IPS DF 4.7 (cell line): Measurements from ENCODE around the gene USP25.
A peak's percentile ranks its signal among the peaks of the same experiment; 100 is the strongest.

Experiments used
- DNase-seq: peaks from one replicate; pipeline ENCODE4 v3.0.0-alpha.2; 2013; ENCODE audit warnings: low spot score; ENCODE audit errors: extremely low read depth

Gene USP25

DNA sequence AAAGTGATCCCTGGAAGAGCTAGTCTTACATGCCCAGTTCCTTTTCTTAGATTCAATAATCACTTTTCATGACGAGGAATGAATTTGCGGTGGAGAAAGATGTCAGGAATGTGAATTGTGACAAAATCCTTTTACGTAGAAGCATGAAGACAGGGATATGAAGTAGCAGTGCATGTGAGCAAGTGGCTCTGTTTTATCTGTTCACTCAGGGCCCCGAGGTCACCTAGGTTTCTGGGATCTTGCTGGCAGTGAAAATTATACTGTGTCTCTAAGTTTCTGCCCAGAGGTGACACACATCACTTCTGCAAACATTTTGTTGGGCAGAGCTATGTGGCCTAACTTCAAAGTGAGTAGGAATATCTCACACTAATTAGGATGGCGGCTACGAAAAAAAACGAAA, 79.3 kb downstream of the USP25 start:
- no peak for DNase-seq

DNA sequence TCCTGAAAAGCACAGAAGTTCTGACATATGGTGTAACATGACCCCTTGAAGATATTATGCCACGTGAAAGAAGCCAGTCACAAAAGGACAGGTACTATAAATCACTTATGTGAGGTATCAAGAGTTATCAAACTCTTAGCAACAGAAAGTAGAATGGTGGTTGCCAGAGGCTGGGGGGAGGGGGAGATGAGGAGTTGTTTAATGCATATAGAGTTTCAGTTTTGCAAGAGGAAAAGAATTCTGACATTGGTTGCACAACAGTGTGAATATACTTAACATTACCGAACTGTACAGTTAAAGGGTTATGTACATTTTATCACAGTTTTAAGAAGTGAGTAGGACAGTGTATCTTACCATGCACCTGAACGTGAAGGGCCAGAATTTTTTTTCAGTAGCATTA, 80.0 kb downstream of the USP25 start:
- DNase-seq = no peak

DNA sequence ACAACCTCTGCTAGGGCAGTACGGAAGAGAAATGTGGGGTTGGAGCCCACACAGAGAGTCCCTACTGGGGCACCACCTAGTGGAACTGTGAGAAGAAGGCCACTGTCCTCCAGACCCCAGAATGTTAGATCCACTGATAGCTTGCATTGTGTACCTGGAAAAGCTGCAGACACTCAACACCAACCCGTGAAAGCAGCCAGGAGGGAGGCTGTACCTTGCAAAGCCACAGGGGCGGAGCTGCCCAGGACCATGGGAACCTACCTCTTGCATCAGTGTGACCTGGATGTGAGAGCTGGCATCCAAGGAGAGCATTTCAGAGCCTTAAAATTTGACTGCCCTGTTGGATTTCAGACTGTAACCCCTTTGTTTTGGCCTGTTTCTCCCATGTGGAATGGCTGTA, 85.5 kb downstream of the USP25 start:
- DNase-seq = no peak

DNA sequence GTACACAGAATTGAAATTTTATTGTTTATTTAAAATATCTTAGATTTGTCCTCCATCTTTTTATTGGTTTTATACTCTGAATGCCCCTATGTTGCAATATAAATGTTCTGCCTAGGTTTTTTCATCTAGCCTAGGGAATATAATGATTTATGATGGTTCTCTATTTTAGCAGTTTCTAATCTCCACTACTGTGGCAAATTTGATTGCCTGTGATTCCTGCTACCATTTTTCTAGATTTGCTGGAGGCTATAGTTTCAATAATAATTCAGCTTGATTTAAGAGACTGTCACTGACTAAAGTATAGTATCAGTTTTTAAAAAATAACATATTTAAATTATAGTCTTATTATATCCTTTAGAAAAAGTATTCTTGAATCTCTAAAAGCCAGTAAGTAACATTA, 90.5 kb downstream of the USP25 start:
- no peak for DNase-seq

DNA sequence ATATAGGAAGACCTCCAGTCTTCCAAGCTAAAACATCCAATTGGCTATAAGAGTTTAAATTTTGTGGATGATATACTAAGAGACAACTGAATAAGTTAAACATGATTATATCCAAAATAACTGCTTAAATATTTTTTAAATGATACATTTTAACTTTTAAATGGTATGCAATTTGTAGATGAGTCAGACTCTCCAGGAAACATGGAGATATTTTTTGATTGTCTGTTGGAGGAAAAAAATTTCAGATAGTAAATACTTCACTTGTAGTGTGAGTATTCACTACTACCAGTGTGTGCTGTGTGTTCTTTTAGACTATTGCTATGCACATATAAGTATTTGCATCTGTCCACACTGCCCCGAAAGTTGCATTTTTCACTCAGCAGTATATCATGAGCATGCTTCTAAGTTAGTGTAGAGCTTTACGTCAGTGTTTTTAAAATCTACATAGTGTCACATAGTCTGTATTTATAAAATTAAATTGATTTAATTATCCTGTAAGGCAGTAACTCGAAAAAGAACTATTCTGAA, 91.1 kb downstream of the USP25 start:
- DNase-seq = no peak

DNA sequence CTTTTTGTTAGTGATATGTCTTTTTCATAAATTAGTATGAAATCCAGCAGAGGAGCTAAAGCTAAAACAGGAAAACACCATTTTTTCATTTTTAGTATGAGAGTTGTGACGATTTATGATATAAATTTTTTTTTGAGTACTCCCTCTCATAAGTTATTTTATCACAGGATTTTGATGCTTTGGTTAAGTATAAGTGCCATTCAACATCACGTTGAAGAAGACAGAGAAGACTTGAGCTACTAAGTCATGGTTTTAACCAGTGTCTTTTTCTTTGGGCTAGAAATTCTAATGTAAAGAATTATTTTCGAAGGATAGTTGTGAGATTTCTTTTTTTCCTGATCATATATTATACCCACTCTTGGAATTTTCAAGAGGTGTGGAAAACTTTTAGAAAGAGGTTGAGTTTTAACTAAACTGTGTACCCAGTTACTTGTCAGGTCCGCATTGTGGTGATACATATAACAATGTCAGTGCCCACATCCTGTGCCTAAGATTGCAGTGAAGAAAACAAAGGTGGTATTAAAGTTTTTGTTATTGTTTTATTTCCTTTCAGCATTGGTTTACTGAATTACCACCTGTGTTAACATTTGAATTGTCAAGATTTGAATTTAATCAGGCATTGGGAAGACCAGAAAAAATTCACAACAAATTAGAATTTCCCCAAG, 93.8 kb downstream of the USP25 start:
- no peak for DNase-seq

DNA sequence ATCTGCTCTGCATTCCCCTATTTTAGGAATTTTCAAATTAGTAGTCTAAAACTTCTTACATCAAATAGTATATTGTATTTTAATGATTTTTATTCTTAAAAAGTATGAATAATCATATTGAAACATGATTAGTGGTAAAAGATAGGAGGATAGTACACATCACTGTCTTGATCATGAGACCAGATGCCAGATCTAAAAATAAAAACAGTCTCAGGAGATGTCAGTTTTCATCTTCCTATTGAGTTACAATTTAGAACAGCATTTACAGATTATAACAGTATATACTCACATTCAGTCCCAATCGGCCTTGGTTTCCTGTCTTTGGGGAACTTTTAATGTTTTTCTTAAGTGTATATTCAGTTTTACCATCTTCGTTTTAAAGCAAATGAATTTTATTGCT, 95.9 kb downstream of the USP25 start:
- no peak for DNase-seq

DNA sequence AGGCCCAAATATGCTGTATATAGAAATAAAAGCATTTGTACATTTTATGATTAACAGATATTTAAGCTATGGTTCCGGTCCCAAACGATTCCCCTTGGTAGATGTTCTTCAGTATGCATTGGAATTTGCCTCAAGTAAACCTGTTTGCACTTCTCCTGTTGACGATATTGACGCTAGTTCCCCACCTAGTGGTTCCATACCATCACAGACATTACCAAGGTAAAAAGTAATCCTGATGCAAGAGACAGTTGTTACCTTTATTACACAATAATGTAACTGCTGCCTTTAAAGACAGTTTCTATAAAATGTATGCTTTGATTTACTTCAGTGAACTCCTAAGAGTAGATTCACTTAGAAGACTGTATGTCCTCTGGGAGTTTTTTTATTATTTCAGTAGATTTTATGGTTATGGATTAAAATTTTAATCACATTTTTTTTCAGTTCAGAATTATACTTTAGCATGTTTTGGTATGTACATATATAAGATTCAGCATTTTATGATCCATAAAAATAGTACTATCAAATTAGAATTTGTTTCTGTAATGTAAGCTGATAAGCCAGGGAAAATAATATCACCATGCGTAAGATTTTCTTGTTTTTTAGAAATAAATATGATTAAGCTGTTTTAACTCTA, 96.5 kb downstream of the USP25 start:
- peak; percentile 38 for DNase-seq

DNA sequence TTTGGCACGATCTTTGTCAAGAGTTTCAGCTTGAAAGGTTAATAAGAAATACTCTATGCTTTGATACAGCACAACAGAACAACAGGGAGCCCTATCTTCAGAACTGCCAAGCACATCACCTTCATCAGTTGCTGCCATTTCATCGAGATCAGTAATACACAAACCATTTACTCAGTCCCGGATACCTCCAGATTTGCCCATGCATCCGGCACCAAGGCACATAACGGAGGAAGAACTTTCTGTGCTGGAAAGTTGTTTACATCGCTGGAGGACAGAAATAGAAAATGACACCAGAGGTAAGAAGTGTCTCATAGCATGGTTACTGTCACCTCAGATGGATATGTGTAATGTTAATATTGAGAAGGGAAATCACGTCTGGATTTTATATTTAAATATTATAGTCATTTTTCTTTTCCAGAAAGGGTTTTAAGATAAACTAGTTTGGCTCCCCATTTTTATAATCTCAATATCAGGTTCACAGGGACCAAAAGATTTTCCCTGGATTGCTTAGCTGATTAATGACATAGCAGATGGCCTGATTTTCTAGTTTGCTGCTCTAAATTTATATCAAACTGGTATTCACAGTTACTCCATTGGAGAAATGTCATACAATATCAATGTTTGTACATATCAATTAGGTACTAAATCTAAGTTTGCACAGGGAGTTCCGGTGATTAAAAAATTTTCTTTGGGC, 97.3 kb downstream of the USP25 start:
- no peak for DNase-seq

DNA sequence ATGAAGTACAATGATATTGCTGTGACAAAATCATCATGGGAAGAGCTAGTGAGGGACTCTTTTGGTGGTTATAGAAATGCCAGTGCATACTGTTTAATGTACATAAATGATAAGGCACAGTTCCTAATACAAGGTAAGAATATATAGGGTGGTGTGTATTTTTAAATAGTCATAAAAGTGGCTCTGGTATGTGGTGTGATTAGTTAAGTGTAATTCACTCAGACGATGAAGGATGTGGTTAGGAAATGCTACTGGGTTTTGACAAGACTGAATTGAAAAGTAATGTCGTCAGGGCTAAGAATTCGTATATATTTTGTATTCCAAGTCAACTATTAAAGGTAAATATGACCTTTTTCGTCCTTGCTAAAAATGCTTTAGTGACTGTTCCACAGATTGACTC, 101.7 kb downstream of the USP25 start:
- no peak for DNase-seq

DNA sequence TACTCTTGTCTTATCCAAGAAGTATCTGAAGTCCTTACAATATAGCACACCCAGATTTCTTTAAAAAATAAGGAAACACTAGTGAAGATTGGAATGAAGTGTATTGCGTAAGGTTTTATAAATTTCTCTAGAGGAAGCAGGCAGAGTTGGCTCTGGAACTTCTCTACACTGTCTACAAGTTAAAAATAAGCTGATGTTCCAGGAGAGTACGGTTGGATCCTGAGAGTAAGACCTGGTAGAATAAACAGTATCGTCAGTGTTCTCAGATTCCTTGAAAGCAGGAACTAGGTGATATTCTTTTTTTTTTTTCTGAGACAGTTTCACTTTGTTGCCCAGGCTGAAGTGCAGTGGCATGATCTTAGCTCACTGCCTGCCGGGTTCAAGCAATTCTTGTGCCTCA, 107.9 kb downstream of the USP25 start:
- no peak for DNase-seq

DNA sequence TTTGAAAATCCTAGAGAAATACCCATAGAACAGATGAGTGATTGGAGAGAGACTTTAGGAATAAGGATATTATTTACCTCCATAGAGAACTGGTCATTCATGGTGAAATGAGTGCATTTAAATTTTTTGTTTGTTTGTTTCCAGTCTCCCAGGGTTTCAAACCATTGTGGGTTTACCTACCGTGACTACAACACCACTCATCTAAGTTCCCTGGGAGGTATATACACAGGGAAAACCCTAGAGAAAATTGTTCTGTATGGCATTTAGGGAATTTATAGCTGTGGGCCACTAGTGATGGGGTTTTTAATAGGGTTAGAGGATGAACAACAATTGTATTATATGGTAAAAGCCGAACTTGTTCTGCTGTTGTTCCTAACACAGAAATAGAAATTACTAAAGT, 109.2 kb downstream of the USP25 start:
- no peak for DNase-seq

DNA sequence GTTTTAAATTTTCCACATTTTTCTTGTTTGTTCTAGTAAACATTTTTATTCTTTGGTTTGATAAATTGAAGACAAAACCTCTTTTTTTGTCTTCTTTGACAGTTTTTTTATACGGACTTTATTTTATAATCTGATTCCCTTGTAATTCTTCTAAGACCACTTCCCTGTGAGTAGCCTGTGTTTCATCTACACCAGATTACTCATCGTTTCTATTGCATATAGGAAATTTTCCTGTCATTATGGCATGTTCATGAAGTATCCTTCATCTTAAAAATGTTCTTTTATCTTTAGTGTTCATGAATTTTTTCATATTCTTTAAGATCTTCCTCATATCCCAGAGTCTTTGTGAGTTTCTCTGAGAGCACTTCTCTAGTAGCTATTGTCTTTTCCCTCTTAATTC, 109.8 kb downstream of the USP25 start:
- DNase-seq = no peak

DNA sequence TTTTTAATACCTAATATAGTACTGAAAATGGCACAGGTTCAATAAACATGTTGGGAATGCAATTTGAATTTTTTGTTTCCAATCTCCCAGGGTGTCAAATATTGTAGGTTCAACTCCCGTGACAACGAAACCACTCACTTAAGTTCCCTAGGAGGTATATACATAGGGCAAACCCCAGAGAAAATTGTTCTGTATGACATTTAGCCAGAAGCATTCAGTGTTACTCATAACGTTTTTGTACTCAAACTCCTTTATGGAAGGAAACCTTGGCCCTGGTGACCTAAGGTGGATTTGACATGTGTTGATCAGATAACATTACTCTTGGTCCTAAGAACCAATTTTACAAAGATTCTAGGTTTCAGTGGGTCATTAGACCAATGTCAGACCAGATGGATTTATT, 110.6 kb downstream of the USP25 start:
- no peak for DNase-seq

DNA sequence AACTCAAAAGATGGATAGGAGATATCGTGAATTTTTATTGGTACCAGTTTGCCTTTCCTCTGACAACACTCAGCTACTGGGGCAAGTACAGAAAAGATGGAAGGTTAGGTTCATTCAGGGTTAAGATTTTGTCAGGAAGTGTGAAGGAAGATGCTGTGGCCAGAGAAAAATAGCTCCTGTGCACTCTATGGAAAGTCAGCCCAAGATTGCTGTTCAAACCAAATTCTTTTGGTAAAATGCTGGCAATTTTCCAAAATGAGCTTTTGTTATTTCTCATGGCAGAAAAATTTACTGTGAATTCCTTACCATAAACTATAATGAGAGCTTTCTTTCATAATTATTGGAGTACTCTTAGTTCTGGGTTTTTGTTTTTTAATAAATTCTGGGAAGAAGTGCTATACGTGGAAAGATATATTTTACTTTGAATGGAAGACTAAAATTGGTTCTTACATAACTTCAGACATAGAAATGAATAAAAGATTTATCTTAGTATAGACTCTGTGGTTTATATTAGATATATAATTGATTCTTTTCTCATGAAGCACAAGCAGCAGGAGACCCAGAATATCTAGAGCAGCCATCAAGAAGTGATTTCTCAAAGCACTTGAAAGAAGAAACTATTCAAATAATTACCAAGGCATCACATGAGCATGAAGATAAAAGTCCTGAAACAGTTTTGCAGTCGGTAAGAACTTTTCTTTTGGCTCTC, 112.2 kb downstream of the USP25 start:
- no peak for DNase-seq

DNA sequence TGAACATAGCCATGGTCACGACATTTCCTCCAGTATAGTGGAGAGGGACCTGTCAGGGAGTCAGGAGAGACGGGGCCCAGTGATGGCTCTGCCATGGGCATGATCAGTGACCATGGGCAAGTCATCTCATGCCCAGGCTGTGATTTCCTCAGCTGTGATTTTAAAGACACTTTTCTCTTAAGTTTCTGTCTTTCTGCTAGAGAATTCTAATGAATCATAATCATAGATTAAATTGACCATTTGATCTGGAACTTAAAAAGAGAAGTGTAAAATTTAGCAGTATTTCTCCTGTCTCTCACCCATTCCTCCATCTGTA, 112.7 kb downstream of the USP25 start:
- DNase-seq = no peak

DNA sequence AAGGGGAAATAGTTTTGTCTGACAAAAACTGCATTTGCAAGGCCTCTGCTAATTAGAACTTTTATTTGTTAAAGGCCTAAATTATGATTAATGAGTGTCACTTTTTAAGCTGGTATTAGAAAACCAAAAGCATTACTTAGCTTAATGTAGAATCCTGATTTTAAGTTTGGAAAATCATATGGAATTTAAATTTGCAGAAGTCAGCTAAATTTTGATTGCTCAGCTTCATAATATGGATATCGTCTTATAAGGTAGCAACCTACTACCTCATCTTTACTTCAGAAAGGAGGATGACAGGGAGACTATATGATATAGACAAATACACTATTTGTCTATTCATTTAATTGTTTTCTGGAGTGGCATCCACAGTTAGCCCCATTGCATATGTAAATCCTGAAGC, 114.0 kb downstream of the USP25 start:
- no peak for DNase-seq

DNA sequence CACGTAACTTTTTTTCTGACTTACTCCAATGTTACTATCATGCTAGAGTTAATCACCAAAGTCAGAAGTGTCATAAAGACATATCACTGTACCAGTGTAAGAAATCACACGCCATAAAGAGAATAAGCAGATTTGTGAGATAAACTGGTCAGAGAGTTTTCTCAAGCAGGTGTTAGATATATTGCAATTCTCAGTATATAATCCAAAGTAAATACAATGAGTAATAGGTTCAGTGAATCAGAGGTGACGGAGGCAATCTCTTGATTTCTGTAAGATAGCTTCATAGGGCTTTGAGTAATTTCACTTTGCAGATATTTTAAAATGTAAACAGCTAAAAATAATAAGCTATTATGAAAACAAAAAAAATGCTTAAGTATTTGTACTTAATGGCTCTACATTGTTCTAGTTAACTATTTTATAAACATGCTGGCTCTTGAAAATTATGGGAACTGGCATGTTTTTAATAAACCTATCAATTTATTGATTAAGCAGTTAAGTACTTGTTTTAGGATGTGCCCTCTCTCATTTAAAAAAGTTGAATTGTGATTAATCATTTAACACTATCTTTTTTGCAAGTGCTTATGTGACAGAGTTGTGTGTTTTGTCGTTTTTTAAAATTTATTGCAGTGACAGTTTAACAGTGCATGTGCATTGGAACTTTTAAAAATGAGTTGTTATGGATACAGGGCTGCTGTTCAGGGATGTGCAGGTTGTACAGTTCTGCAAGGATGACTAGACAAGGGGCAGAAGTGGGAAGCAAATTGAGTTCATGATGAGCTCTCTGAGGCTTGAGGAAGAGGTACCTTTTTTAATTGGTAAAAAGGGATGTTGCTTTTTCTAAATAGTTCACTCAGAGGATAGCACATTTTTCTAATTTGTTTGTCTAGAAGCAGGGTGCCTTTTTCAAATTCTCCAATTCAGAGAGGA, 119.1 kb downstream of the USP25 start:
- DNase-seq = no peak

DNA sequence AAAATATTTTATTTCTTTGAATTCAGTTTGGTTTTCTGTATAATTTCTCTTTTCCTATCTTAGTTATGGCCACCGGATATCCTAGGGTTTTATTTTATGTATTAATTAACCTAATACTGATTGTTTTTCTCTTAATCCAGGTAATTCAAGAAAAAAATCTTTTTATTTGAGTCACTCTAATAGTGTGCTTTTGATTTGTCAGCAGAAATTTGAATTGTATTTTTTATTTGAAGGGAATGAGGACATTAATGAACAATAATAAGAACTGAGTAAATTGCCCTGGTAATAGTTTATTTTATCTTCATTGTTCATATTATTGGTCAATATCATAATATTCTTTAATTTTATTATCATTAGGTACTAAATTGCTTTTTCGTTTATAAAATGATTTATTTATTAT, 120.1 kb downstream of the USP25 start:
- no peak for DNase-seq

DNA sequence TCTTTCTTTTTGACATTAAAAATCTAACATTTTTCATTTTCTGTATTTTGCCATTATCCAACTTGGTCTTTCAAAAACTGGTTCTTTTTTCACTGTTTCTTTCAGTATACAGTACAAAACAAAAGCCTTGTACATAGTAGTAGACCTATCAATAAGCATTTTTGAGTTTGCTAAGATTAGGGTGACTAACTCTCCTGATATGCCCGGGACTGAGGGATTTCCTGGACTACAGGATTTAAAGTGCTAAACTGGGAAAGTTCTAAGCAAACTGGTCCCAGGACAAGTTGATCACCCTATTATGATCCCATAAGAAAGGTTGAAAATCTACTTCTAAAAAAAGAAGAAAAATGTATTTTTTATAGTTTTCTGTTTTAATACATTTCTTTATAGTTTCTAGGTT, 120.9 kb downstream of the USP25 start:
- DNase-seq = no peak

DNA sequence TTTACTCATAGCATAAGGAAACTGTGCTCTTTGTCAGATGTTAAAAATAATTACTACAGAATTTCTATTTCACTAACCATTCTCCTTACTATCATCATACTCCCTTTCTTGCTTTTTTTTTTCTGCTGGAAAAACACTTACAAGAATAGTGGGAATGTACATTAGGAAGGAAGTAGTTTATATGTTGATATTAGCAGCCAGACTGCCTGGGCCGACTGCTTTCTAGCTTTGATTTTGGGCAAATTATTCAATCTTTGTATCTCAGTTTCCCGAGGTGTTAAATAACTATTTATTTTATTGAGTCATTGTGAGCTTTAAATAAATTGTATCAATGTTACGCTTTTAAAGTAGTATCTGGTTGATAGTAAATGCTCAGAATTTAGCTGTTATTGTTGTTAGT, 122.4 kb downstream of the USP25 start:
- no peak for DNase-seq
